ENCODE measurements around the gene FLT3.
A peak's percentile ranks its signal among the peaks of the same experiment; 100 is the strongest.
"Not testable (repeated sequence)": the region's sequence is repeated elsewhere in the genome, so short reads cannot be mapped to it uniquely, and the experiment has no call there.

Gene FLT3

GRCh38 chr13:28101886-28102285 is 1.5 kb upstream of the FLT3 start:
- H3K4me1 ChIP-seq (ENCODE audit: control insufficient read depth in 5 of 5, insufficient read depth in 5 of 5, low read length in 5 of 5): peaks cover 0 to 14% (median 13%) of the 10 kb centered on the region in 5 donors
- H3K9me3 ChIP-seq (ENCODE audit: control insufficient read depth in 5 of 5, low read length in 5 of 5); H3K4me3 ChIP-seq (ENCODE audit: low read depth in 1 of 5, low read length in 5 of 5); H3K27ac ChIP-seq (ENCODE audit: low read depth, low read length); H3K36me3 ChIP-seq (ENCODE audit: control insufficient read depth in 5 of 5, insufficient read depth in 5 of 5, low read length in 5 of 5); H3K9ac ChIP-seq (ENCODE audit: low read length in 5 of 5): not testable (repeated sequence)
- H3K27me3 ChIP-seq (ENCODE audit: control insufficient read depth in 5 of 5, insufficient read depth in 4 of 5, low read length in 5 of 5): peaks cover 17 to 53% (median 23%) of the 10 kb centered on the region in 5 donors

- no peaks in the 10 kb centered on the region for H3K36me3 ChIP-seq (ENCODE audit: control insufficient read depth in 5 of 5, insufficient read depth in 5 of 5, low read length in 5 of 5)
- H3K27me3 ChIP-seq (ENCODE audit: control insufficient read depth in 5 of 5, insufficient read depth in 4 of 5, low read length in 5 of 5): peaks cover 17 to 59% (median 23%) of the 10 kb centered on the region in 5 donors
- no peak overlapping the region for H3K9ac ChIP-seq (ENCODE audit: low read length in 5 of 5)
- H3K27ac ChIP-seq (ENCODE audit: low read depth, low read length): no peak overlapping the region
- peak overlapping the region in 3 of 5 donors; percentile 50 to 66 (median 56) for H3K4me3 ChIP-seq (ENCODE audit: low read depth in 1 of 5, low read length in 5 of 5)
- H3K9me3 ChIP-seq (ENCODE audit: control insufficient read depth in 5 of 5, low read length in 5 of 5): peaks cover 0 to 6% (median 0%) of the 10 kb centered on the region in 5 donors
- peaks cover 0 to 14% (median 13%) of the 10 kb centered on the region in 5 donors for H3K4me1 ChIP-seq (ENCODE audit: control insufficient read depth in 5 of 5, insufficient read depth in 5 of 5, low read length in 5 of 5)
Observed at GRCh38 chr13:28099396-28100149, 803 bp downstream of the FLT3 start.

GRCh38 chr13:28097503-28097902 is 2.9 kb downstream of the FLT3 start:
- Histone ChIP-seq H3K27me3 (ENCODE audit: control insufficient read depth in 5 of 5, insufficient read depth in 4 of 5, low read length in 5 of 5) (peaks cover 17 to 60% (median 23%) of the 10 kb centered on the region in 5 donors), H3K9ac (ENCODE audit: low read length in 5 of 5) (no peak overlapping the region)

GRCh38 chr13:28094306-28094705 is 6.1 kb downstream of the FLT3 start:
- Histone ChIP-seq H3K4me1 (ENCODE audit: control insufficient read depth in 5 of 5, insufficient read depth in 5 of 5, low read length in 5 of 5) (no peaks in the 10 kb centered on the region), H3K9me3 (ENCODE audit: control insufficient read depth in 5 of 5, low read length in 5 of 5) (peaks cover 0 to 6% (median 0%) of the 10 kb centered on the region in 5 donors), H3K27me3 (ENCODE audit: control insufficient read depth in 5 of 5, insufficient read depth in 4 of 5, low read length in 5 of 5) (peaks cover 0 to 29% (median 5%) of the 10 kb centered on the region in 5 donors), H3K36me3 (ENCODE audit: control insufficient read depth in 5 of 5, insufficient read depth in 5 of 5, low read length in 5 of 5) (no peaks in the 10 kb centered on the region), H3K9ac (ENCODE audit: low read length in 5 of 5) (no peak overlapping the region), H3K27ac (ENCODE audit: low read depth, low read length) (no peak overlapping the region), H3K4me3 (ENCODE audit: low read depth in 1 of 5, low read length in 5 of 5) (no peak overlapping the region)

More at GRCh38 chr13:28097503-28097902, 2.9 kb downstream of the FLT3 start:
- Histone ChIP-seq H3K9me3 (ENCODE audit: control insufficient read depth in 5 of 5, low read length in 5 of 5) (peaks cover 0 to 6% (median 0%) of the 10 kb centered on the region in 5 donors), H3K27ac (ENCODE audit: low read depth, low read length) (no peak overlapping the region), H3K36me3 (ENCODE audit: control insufficient read depth in 5 of 5, insufficient read depth in 5 of 5, low read length in 5 of 5) (no peaks in the 10 kb centered on the region), H3K4me3 (ENCODE audit: low read depth in 1 of 5, low read length in 5 of 5) (no peak overlapping the region), H3K4me1 (ENCODE audit: control insufficient read depth in 5 of 5, insufficient read depth in 5 of 5, low read length in 5 of 5) (peaks cover 0 to 14% (median 13%) of the 10 kb centered on the region in 5 donors)

- no peaks in the 10 kb centered on the region for H3K36me3 ChIP-seq (ENCODE audit: control insufficient read depth in 5 of 5, insufficient read depth in 5 of 5, low read length in 5 of 5)
- H3K27ac ChIP-seq (ENCODE audit: low read depth, low read length): no peak overlapping the region
- peaks cover 0 to 25% (median 5%) of the 10 kb centered on the region in 5 donors for H3K27me3 ChIP-seq (ENCODE audit: control insufficient read depth in 5 of 5, insufficient read depth in 4 of 5, low read length in 5 of 5)
- no peak overlapping the region for H3K4me3 ChIP-seq (ENCODE audit: low read depth in 1 of 5, low read length in 5 of 5)
- peaks cover 0 to 4% (median 0%) of the 10 kb centered on the region in 5 donors for H3K9me3 ChIP-seq (ENCODE audit: control insufficient read depth in 5 of 5, low read length in 5 of 5)
- no peaks in the 10 kb centered on the region for H3K4me1 ChIP-seq (ENCODE audit: control insufficient read depth in 5 of 5, insufficient read depth in 5 of 5, low read length in 5 of 5)
- H3K9ac ChIP-seq (ENCODE audit: low read length in 5 of 5): no peak overlapping the region
Observed at GRCh38 chr13:28093881-28094280, 6.5 kb downstream of the FLT3 start.

- H3K4me1 ChIP-seq (ENCODE audit: control insufficient read depth in 5 of 5, insufficient read depth in 5 of 5, low read length in 5 of 5): no peaks in the 10 kb centered on the region
- no peaks in the 10 kb centered on the region for H3K9me3 ChIP-seq (ENCODE audit: control insufficient read depth in 5 of 5, low read length in 5 of 5)
- H3K36me3 ChIP-seq (ENCODE audit: control insufficient read depth in 5 of 5, insufficient read depth in 5 of 5, low read length in 5 of 5): no peaks in the 10 kb centered on the region
- peaks cover 0 to 13% (median 0%) of the 10 kb centered on the region in 5 donors for H3K27me3 ChIP-seq (ENCODE audit: control insufficient read depth in 5 of 5, insufficient read depth in 4 of 5, low read length in 5 of 5)
- H3K27ac ChIP-seq (ENCODE audit: low read depth, low read length): no peak overlapping the region
- H3K9ac ChIP-seq (ENCODE audit: low read length in 5 of 5): no peak overlapping the region
- H3K4me3 ChIP-seq (ENCODE audit: low read depth in 1 of 5, low read length in 5 of 5): no peak overlapping the region
Observed at GRCh38 chr13:28092431-28092830, 7.9 kb downstream of the FLT3 start.

- peaks cover 0 to 3% (median 0%) of the 10 kb centered on the region in 5 donors for H3K27me3 ChIP-seq (ENCODE audit: control insufficient read depth in 5 of 5, insufficient read depth in 4 of 5, low read length in 5 of 5)
Observed at GRCh38 chr13:28089065-28089464, 11.3 kb downstream of the FLT3 start.

GRCh38 chr13:28077820-28078219 is 22.6 kb downstream of the FLT3 start:
- not testable (repeated sequence) for H3K27me3 ChIP-seq (ENCODE audit: control insufficient read depth in 5 of 5, insufficient read depth in 4 of 5, low read length in 5 of 5); H3K27ac ChIP-seq (ENCODE audit: low read depth, low read length); H3K9ac ChIP-seq (ENCODE audit: low read length in 5 of 5); H3K36me3 ChIP-seq (ENCODE audit: control insufficient read depth in 5 of 5, insufficient read depth in 5 of 5, low read length in 5 of 5); H3K4me1 ChIP-seq (ENCODE audit: control insufficient read depth in 5 of 5, insufficient read depth in 5 of 5, low read length in 5 of 5); H3K4me3 ChIP-seq (ENCODE audit: low read depth in 1 of 5, low read length in 5 of 5); H3K9me3 ChIP-seq (ENCODE audit: control insufficient read depth in 5 of 5, low read length in 5 of 5)

More at GRCh38 chr13:28089065-28089464, 11.3 kb downstream of the FLT3 start:
- H3K9ac ChIP-seq (ENCODE audit: low read length in 5 of 5): no peak overlapping the region
- no peaks in the 10 kb centered on the region for H3K36me3 ChIP-seq (ENCODE audit: control insufficient read depth in 5 of 5, insufficient read depth in 5 of 5, low read length in 5 of 5)
- H3K4me3 ChIP-seq (ENCODE audit: low read depth in 1 of 5, low read length in 5 of 5): no peak overlapping the region
- no peaks in the 10 kb centered on the region for H3K4me1 ChIP-seq (ENCODE audit: control insufficient read depth in 5 of 5, insufficient read depth in 5 of 5, low read length in 5 of 5)
- no peak overlapping the region for H3K27ac ChIP-seq (ENCODE audit: low read depth, low read length)
- no peaks in the 10 kb centered on the region for H3K9me3 ChIP-seq (ENCODE audit: control insufficient read depth in 5 of 5, low read length in 5 of 5)

GRCh38 chr13:28077231-28077630 is 23.1 kb downstream of the FLT3 start:
- Histone ChIP-seq H3K27ac (ENCODE audit: low read depth, low read length) (no peak overlapping the region), H3K9me3 (ENCODE audit: control insufficient read depth in 5 of 5, low read length in 5 of 5) (no peaks in the 10 kb centered on the region), H3K4me1 (ENCODE audit: control insufficient read depth in 5 of 5, insufficient read depth in 5 of 5, low read length in 5 of 5) (no peaks in the 10 kb centered on the region), H3K27me3 (ENCODE audit: control insufficient read depth in 5 of 5, insufficient read depth in 4 of 5, low read length in 5 of 5) (no peaks in the 10 kb centered on the region), H3K4me3 (ENCODE audit: low read depth in 1 of 5, low read length in 5 of 5) (no peak overlapping the region), H3K36me3 (ENCODE audit: control insufficient read depth in 5 of 5, insufficient read depth in 5 of 5, low read length in 5 of 5) (no peaks in the 10 kb centered on the region), H3K9ac (ENCODE audit: low read length in 5 of 5) (no peak overlapping the region)

- H3K9ac ChIP-seq (ENCODE audit: low read length in 5 of 5): no peak overlapping the region
- no peak overlapping the region for H3K4me3 ChIP-seq (ENCODE audit: low read depth in 1 of 5, low read length in 5 of 5)
- no peaks in the 10 kb centered on the region for H3K27me3 ChIP-seq (ENCODE audit: control insufficient read depth in 5 of 5, insufficient read depth in 4 of 5, low read length in 5 of 5)
- no peak overlapping the region for H3K27ac ChIP-seq (ENCODE audit: low read depth, low read length)
- H3K9me3 ChIP-seq (ENCODE audit: control insufficient read depth in 5 of 5, low read length in 5 of 5): no peaks in the 10 kb centered on the region
- no peaks in the 10 kb centered on the region for H3K4me1 ChIP-seq (ENCODE audit: control insufficient read depth in 5 of 5, insufficient read depth in 5 of 5, low read length in 5 of 5)
- H3K36me3 ChIP-seq (ENCODE audit: control insufficient read depth in 5 of 5, insufficient read depth in 5 of 5, low read length in 5 of 5): no peaks in the 10 kb centered on the region
Observed at GRCh38 chr13:28071424-28071823, 29.0 kb downstream of the FLT3 start.

Data from subcutaneous abdominal adipose tissue (tissue), 5 donors.